ENCODE results near the gene TOM1L2.

- TF ChIP-seq POLR2A (IDR thresholded peaks at IDR 0.05): no peak
- TF ChIP-seq, protein P1, sequence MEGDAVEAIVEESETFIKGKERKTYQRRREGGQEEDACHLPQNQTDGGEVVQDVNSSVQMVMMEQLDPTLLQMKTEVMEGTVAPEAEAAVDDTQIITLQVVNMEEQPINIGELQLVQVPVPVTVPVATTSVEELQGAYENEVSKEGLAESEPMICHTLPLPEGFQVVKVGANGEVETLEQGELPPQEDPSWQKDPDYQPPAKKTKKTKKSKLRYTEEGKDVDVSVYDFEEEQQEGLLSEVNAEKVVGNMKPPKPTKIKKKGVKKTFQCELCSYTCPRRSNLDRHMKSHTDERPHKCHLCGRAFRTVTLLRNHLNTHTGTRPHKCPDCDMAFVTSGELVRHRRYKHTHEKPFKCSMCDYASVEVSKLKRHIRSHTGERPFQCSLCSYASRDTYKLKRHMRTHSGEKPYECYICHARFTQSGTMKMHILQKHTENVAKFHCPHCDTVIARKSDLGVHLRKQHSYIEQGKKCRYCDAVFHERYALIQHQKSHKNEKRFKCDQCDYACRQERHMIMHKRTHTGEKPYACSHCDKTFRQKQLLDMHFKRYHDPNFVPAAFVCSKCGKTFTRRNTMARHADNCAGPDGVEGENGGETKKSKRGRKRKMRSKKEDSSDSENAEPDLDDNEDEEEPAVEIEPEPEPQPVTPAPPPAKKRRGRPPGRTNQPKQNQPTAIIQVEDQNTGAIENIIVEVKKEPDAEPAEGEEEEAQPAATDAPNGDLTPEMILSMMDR (IDR thresholded peaks at IDR 0.05): no peak
These were observed 125.6 kb downstream of the TOM1L2 start for GRCh38 chr17:17846645-17847044.

Data from adrenal gland (tissue), 5 donors.